OCI-LY1 (cell line): ENCODE results near the gene TAL2.

Experiments used
- CTCF ChIP-seq: fragments of 200-600 bp; sonication (generic), shearing (Covaris generic); IDR thresholded peaks from 2 replicates; pipeline ENCODE4 v1.5.1; 2017; ENCODE audit warnings: mild to moderate bottlenecking, antibody characterized with exemption, low read length, moderate library complexity, mixed read lengths
- EZH2 ChIP-seq: fragments of 200-600 bp; sonication (generic), shearing (Covaris generic); IDR thresholded peaks from 2 replicates; pipeline ENCODE4 v1.8.0; 2017; ENCODE audit warnings: borderline replicate concordance, mixed run types, mild to moderate bottlenecking, antibody characterized with exemption, low read length, moderate library complexity, mixed read lengths

- TF ChIP-seq CTCF, result no peak
- TF ChIP-seq EZH2, result no peak
Observed at GRCh38 chr9:105651806-105652205, 10.5 kb upstream of the TAL2 start.
